NCI-H2171 (cell line): Measurements from ENCODE around the gene COBL.

Experiments
- DNase-seq: peaks from one replicate; lab custom pipeline; 2025; lab: John Stamatoyannopoulos, UW

COBL gene

DNA sequence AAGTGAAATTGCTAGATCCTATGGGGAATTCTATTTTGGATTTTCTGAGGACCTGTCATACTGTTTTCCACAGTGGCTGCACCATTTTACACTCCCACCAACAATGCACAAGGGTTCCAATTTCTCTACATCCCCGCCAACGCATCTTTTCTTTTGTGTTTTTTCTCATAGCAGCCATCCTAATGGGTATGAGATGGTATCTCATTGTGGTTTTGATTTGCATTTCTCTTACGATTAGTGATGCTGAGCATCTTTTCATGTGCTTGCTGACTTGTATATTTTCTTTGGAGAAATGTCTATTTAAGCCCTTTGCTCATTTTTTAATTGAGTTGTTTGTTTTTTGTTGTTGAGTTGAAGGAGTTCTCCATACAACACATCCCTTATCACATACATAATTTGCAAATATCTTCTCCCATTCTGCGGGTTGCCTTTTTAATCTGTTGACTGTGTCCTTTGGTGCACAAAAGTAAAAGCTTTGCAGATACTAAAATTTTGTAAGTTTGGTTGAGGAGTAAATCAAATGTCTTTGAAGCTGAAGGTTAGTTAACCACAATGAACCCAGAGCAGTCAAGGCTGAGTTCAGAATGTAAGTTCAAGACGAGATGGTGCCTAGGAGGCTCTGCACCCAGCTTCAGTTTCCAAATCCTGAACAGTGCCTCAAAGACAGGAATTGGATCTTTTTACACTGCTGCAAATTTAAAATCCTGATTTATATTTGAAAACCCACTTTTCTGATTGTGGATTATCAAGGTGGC is 195.4 kb downstream of the COBL start:
- DNase-seq: no peak

DNA sequence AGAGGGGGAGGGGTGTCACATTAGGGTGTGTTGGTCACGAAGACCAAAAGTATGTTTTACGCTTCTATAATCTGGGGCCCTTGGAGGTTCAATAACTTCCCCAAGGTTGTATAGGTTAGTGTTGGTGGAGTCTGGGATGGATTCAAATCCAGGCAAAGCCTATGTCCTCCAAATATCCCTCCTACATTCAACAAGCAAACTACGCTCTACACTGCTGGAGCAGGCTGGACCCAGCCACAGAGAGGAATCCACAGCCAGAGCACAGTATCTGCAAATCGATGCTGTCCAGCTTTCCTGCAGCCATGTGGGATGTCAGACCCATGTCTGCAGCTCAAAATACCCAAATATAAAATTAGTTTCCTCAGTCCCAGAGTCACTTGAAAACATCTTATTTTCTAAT is 198.0 kb downstream of the COBL start:
- no peak for DNase-seq

DNA sequence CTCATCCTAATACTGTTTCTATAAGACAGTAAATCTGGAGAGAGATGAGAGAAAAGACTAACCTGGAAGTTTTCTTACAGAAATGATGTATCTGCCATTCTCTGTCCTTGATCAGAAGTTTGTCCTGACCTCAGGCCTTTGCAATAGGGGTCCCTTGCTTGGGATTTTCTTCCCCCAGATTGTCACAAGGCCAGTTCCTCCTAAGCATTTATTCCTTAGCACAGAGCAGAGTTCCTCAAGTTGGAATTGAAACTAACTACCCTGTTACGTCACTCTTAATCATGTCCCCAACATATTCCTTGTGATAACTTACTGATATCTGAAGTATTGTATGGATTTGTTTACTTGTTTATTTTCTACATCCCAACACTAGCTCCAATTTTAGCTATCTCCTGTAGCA is 202.1 kb downstream of the COBL start:
- no peak for DNase-seq

DNA sequence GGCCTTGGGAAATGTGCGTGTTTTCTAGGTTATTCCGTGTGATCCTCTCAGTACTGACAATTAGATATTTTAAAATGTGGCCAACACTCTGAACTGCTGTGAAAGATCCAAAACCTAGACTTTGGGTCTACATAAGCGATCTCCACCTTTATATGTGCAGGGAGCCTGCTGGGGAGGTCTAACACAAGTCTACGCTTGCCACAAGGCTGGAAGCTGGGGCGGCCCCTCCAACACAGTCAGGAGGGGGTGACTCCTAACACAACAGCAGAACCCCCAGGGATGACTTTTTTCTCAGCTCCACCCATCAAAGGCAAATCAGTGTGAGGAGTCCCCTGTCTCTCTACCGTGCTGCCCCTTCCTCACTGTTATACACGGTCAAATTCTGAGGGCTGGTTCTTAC is 202.6 kb downstream of the COBL start:
- no peak for DNase-seq

DNA sequence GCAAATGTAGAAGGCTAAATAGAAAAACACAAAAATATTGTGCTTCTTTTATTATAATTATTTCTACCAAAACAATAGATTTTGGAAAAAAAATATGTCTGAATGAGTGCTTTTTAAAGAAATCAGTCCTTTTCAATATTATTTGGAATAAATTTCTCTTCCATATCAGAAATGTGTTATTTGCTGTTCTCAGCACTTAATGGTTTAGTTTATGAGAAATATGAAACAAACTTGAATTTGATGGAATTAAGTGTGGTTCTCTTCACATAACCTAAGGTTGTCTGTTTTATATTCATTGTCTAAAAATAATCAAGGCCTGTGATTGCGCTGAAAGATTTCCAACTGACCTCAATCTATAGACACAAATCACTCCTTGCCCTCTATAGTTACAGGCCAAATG is 203.0 kb downstream of the COBL start:
- DNase-seq: no peak

DNA sequence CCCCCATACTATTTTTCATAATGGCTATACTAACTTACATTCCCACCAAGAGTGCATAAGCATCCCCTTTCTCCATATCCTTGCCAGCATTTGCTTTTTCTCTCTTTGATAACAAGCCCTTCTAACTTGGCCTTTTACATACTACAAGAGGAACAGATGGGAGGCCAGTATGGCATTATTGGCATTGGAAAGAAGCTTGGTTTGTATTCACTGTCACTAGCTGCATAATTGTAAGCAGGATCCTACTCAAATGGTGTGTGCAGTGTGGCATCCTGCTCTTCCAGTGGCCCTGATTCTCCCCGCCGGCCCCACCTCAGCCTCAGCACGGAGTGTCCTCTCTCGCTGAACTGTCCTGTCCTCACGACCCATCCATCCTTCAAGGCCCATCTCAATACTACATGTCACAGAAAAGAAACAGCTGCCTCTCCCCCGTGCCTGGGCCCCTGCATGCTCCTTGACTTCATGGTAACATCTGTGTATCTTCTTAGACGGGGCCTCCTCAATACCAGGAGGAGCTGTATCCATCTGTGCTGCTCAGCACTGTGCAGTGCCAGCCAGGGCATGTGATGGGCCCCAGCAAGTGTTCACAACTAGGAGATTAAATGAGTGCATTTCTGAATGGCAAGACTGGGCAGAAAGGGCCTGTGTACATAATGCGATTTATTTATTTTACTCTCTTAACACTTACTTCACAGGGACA is 205.2 kb downstream of the COBL start:
- DNase-seq: peak; percentile 57

DNA sequence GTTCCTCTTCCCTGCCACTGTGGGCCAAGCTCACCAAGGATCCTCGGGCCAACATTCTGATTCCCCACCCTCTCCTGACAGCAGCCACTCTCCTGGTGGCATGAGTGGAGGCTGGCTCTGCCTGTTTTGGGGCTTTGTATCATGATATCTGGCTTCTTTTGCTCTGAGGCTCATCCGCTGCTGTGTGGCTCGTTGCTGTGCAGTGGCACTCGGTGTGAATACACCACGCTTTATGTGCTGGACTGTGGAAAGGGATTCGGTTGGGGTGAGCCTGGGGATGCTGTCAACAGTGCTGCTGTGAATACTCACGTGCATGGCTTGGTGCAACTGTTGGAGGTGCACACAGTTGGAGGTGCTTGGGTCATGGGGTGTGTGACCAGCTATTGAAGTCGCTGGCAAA is 208.5 kb downstream of the COBL start:
- DNase-seq: no peak

DNA sequence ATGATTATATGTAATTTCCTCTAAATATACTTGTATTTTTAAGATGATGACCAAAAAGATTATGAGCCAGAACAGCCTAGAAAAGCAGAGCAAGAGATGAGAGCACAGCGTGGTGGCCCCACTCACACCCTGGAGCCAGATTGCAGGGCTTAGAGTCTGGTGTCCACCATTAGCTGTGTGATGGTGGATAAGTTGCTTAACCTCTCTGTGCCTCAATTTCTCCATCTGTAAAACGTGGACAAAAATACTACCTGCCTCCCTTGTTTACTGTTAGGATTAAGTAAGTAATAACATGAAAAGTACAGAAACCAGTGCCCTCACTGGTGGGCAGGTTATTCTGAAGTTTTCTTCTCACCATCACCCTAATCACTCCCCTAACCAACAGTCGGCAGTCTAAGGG is 212.3 kb downstream of the COBL start:
- DNase-seq: no peak

DNA sequence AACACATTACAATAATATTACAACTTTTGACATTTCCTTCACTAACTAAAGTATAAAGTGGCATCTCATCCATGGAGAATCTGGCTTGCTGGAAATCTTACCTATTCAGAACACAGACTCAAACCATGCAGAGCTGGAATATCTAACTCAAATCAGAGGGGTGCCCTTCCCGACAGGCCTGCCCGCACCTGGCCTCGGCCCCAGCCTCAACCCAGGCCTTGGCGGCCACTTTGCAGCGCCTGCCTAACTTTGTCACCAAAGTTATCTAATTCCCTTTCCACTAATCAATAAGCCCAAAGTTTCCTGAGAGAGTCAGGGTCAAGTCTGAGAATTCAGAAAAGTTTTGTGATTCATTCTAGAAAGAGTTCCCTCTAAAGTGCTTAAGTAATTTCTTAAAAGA is 212.9 kb downstream of the COBL start:
- no peak for DNase-seq

DNA sequence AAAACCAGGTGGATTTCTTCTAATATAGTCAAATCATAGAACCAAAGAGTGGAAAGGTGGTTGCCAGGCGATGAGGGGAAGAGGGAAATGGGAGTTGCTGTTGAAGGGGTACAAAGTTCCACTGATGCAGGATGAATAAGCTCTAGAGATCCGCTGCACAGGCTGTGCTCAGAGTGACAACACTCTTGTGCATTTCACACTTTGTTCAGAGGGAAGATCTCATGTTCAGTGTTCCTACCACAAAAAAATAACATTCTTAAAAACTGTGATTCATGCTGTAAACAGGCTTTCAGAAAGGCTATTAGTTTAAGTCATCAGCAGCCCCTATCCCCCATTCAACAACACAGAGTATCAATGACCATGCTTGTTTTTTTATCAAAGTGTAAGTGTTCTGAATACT is 213.8 kb downstream of the COBL start:
- no peak for DNase-seq

DNA sequence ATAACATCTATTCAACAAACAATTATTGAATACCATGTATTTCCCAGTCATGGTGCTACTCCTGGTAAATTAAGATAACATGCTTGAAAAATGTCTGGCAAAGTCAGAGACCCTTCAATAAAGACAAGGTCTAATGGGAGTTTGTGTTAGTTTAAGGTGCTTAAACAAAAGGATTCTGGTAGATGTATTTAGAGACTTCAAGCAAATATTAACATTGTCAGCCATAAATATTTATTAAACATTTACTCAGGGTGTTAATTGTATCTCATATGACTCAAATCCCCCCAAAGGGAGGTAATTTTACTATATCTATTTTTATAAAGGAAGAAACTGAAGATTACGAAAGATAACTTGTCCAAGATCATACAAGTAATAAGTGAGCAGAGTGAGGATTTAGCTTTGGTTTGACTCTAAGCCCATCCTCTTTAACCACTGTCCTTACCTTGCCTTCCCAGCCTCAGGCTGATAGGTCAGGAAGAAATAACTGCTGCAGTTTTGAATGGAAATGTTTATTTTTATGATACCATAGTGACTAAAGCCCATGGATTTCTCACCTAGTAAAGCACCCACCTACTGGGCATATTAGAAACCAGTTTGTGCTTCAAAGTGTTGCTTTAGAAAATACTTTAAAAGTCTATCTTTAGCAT is 215.4 kb downstream of the COBL start:
- DNase-seq: no peak

DNA sequence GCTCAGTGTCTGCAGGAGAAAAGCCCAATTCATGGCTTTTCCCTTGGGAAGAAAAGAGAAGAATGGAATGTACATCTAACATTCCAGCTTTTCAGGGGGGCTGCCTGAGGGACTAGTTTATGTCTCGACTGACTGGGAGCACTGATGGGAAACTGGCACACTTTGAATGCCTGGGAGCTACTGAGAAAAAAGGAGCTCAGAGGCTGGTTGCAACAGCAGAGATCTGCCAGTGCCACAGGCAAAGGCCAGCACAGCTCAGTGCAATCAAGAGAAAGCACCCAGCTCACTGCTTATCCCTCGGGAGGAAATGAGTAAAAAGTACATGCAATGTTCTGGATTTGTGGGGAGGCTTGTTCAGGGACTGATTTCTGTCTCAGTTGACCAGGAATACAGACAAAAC is 226.2 kb downstream of the COBL start:
- DNase-seq: no peak

DNA sequence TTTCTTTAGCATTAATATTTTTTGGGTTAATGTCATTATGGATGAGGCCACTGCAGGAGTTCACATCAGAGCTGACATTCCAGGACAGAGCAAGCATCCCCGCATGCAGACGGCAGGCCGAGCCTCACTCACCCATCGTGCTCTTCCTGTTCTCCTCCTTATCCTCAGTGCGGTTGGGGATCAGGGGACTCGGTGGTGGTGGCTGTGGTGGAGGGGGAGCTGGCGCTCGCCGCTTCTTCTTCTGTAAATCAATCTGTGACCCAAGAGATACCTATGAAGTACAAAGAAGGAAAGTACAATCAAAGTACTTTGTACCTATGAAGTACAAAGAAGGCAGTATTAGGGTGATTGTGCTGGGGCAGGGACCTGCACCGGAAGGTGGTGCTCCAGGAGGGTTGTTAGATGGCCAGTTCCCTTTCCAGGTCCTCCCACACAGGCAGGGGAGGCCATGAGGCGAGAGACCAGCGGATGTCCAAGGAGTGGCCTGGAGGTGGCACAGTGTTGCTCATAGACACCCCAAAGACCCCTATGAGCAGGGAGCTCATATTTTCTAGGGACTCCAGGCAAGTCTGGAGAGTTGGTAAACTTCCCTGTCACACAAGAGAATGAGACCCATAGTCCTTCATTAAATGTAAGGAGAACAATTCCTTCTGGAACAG is 231.4 kb downstream of the COBL start:
- DNase-seq: no peak

DNA sequence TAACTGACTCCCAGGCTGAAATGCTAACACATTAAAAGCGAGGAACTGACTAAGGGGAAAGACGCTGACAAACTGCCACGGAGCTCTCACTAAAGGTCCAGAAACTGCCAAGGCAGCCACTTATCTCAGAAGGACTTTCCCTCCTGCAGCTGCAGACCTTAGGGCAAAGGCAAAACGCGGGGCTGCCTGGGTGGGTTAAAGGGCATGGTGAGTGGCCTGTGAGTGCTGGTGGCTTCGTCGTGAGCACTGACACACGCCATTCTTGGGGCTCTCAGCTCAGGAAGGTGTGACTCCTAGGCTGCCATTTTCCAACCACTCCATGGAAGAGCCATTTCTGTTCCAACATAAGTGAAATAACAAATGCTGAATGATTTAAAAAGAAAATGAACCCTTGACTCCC is 232.5 kb downstream of the COBL start:
- no peak for DNase-seq

DNA sequence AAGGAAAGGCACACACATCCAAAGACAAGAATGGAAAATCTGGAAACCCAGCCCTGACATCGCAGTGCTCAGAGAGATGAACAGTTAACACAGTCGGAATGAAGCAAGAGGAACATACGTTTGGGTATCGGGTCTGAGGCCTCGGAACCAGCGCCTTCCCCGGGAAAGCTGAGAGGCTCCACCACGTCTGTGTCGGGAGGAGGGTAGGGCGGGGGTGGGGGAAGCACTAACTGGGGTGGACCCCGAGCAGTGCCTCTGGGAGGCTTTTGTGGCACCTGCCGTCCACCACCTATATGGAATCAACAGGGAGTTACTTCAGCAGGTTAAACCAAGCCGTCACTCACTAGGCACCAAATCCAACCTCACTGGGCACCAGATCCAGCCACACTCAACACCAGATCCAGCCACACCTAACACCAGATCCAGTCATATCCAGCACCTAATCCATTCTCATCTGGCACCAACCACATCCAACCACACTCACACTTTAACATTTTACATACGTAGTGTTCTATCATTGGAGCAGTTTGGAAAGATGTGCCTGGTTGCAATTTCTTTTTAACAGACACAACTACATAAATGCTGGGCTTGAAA is 233.6 kb downstream of the COBL start:
- no peak for DNase-seq

DNA sequence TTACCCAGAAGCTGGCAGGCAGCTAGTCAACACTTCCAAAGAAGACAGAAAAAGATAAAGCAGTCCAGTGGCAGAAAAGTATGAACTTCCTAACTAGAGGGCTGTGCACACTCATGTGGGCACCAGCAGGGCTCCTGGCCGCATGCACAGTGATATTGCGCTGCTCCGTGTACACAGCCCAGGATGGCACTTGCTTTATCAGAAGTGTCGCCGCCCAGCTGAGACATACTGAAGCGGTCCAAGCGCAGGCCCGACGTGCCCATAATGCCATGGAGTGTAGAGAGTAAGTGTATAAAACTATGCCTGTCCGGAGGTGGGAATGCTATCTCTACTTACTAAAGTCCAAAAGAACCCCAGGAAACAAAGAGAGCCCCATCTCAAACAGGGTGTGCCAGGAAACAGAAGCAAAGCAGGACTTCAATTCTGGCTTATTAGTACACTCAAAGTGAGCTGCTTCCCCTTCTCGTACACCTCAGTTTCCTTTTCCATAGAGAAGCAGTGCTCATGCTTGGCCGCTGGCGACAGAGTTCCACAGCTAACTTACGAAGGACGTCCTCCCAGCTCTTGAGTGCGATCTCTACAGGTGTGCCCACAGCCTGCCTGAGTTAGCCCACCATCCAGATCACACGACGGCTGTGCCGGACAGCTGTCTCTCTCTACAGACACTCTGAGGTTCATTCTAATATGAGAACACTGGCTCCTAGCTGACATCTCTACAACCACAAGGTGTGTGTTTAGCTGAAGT is 234.3 kb downstream of the COBL start:
- DNase-seq: no peak

DNA sequence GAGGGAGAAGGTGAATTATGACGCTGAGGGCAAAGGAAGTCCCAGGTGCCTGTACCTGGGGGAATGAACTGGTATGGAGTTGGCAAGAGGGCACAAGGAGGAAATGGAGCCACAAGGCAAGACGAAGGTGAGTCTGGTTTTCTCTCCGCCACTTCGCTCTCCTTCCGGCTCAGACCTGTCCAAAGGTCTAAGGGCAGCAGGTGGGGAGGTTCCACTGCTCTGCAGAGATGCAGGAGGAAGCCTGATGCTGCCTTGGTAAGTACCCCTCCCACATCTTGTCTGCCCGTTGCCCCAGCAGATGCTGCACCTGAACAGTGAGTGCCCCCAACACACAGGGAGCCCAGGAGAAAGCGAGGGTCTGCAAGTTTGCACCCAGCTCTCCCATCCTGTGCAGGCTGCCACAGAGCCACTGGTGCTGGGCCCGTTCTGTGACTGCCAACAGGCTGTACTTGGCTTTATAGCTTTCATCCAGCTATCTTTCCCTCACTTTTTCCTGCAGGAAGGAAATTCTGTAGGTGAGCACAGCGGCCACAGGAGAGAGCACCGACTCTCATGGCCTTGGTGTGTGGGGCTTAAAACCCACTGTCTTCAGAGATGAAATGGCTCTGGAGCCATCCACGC is 235.2 kb downstream of the COBL start:
- DNase-seq: no peak

DNA sequence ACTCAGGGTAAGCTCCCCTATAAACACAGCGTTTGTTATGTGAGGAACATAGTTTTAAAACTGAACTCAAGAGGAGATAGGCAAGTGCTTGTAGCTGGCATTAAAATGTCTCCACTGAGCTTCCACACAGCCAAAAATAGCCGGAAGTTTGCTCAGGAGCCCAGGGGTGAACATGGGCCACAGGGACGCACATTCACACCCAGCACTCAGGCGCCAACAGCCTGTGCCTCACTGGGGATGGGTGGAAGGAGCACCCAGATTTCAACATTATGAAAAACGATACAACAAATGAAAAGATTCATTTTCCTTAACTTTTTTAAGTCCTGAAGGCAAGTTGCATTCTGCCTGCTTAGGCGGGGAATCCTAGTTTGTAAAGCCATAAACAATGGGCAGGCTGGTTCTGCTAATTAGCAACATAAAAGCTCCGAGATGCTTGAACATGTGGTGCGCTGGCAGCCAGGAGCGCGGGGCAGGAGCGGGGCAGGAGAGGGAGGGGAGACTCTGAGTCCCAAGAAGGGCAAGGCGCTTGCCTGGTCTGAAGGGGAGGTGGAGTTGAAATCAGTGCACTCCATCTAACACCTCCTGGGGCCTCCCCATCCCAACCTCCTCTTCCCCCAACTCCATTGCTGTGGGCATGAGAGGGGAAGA is 235.9 kb downstream of the COBL start:
- DNase-seq: no peak

DNA sequence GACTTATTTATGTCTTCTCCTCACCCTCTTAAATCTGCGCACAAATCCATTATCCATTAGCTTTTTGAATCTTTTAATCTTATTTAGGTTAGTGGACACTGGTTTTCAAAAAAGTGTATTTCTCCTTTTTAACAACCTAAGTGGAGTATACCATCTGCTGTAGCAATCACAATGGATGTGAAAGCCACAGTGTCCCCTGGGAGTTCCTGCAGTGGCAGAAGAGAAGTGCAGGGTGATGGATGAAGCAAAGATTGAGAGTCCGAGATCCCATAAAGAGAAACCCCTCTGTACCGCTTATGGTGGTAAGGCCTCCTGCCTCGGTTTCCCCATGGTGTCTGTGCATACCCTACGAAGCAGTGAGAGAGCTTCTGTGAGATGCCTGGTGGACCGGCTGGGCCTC is 236.4 kb downstream of the COBL start:
- DNase-seq: no peak

DNA sequence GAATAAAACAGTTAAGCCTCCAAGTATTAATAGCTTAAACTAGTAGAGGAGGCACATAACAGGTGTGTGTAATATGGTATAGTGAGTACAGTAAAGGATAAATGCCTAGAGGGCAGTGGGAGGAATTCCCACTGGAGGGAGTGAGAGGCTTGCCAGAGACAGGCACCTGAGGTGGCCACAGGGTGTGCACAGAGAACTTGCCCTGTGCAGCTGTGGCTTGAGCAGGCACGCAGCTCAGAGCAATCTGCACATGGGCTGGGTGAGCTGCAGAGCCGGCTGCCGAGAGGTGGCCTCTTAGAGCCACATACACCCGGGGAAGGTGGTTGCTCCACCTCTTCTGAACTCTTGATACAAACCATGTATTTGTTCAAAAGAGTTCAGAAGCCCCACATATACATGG is 237.1 kb downstream of the COBL start:
- DNase-seq: no peak

DNA sequence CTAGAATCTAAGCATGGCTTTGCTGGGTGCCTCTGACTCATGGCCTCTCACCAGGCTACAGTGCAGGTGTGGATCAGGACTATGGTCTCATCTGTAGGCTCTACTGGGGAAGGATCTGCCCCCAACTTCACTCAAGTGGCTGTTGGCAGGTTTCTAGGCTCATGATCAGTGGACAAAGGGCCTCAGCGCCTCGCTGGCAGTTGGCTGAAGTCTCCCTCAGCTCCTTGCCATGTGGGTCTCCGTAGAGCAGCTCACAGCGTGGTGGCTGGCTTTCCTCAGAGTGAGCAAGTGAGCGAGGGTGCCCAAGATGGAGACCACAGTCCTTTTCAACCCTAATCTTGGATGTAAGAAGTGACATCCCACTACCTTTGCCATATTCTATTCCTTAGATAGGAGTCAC is 238.0 kb downstream of the COBL start:
- no peak for DNase-seq
